K562 (cell line): Measurements from ENCODE around the gene PTAFR. TPM values are rescaled to one million over a fixed set of nuclear protein-coding genes. Genes with fewer than 3 reads are reported as not detected.

Source experiments
- BRCA1 ChIP-seq, 2 experiments: fragments of 450-650 bp in 1 of 2; sonication (generic) in 1 of 2; formaldehyde crosslinking in 1 of 2; IDR thresholded peaks; 2 replicates each; pipeline versions ENCODE4 v1.5.0 to v1.6.1; 2017 to 2020; ENCODE audit warnings: mild to moderate bottlenecking in 1 of 2, missing genetic modification reagents in 1 of 2
- CBX1 ChIP-seq: sonication (generic); IDR thresholded peaks from 2 replicates; pipeline ENCODE4 v1.6.1; 2016; ENCODE audit warnings: antibody characterized with exemption, low read depth, mild to moderate bottlenecking
- EP300 ChIP-seq: IDR thresholded peaks from 2 replicates; pipeline ENCODE4 v1.6.1; 2012; ENCODE audit warnings: low read length, improper control_type of control experiment
- FOXJ2 ChIP-seq: fragments of 200-800 bp; sonication (Bioruptor generic); IDR thresholded peaks from 2 replicates; pipeline ENCODE4 v1.6.1; 2016; ENCODE audit warnings: missing genetic modification characterization, missing compliant biosample characterization
- NFATC3 ChIP-seq: fragments of 450-650 bp; IDR thresholded peaks from 2 replicates; pipeline ENCODE4 v1.6.1; 2017; ENCODE audit warnings: mild to moderate bottlenecking
- RCOR1 ChIP-seq, 2 experiments: IDR thresholded peaks; 2 replicates each; pipeline ENCODE4 v1.6.1; 2012; ENCODE audit warnings: low read depth in 2 of 2, low read length in 2 of 2, borderline replicate concordance in 1 of 2, improper control_type of control experiment in 1 of 2
- TAF1 ChIP-seq: IDR thresholded peaks from 2 replicates; pipeline ENCODE4 v1.6.1; 2011; ENCODE audit warnings: mild to moderate bottlenecking, low read length, moderate library complexity; ENCODE audit not compliant: insufficient read depth, control insufficient read depth, severe bottlenecking; ENCODE audit errors: extremely low read depth
- TCF7 ChIP-seq: sonication (generic); IDR thresholded peaks from 2 replicates; pipeline ENCODE4 v1.6.1; 2016; ENCODE audit warnings: antibody characterized with exemption, borderline replicate concordance
- TEAD1 ChIP-seq, 2 experiments: fragments of 450-650 bp in 1 of 2; sonication (generic) in 1 of 2; formaldehyde crosslinking; IDR thresholded peaks; 2 replicates each; pipeline versions ENCODE4 v1.4.0 to v1.8.0; 2020 to 2022; ENCODE audit warnings: mild to moderate bottlenecking in 2 of 2, missing genetic modification reagents in 1 of 2
- ZNF407 ChIP-seq: fragments of 450-650 bp; IDR thresholded peaks from 2 replicates; pipeline ENCODE4 v1.6.1; 2016; ENCODE audit warnings: low read depth
- polyA plus RNA-seq, 8 experiments: library from polyadenylated mRNA; depleted of rRNA in 4 of 8; stranded (reverse) in 5 of 8; unstranded in 3 of 8; fragments of >200 nt; fragmentation: Nextera tagmentation in 2 of 8; fragmentation: Illumina TruSeq in 1 of 8; extraction: Ambion mirVana in 2 of 8; extraction: Trizol in 1 of 8; gene quantifications; 2 replicates each; pipeline versions ENCODE4 v1.2.1 to v1.2.3, GENCODE V29; 2011 to 2014; ENCODE audit warnings: inconsistent platforms in 1 of 8, missing spikeins in 1 of 8
- total RNA-seq, 7 experiments: library from RNA; depleted of rRNA in 6 of 7; stranded (reverse); fragments of >200 nt in 6 of 7; fragmentation: Illumina TruSeq in 2 of 7; extraction: Trizol in 2 of 7; gene quantifications; 2 replicates each; pipeline versions ENCODE4 v1.2.1 to v1.2.3, GENCODE V29; 2011 to 2021; ENCODE audit warnings: low replicate concordance in 1 of 7

Gene PTAFR
- total and polyA plus RNA-seq, 9 of the 15 experiments (the other 6 are each of a cell fraction or from before 2014, with no cell fraction given) = 0.15 to 0.55 (median 0.40) TPM; not detected in 1

- TF ChIP-seq EP300 (no peak; the same call in 1 of the 2 replicates), TAF1 (no peak), ZNF407 (no peak), BRCA1 (IDR thresholded peaks at IDR 0.05) (no peak), BRCA1 (CRISPR knock-in tag; IDR thresholded peaks at IDR 0.05) (no peak), RCOR1 (IDR thresholded peaks at IDR 0.05; ENCODE audit: borderline replicate concordance in 1 of 2, low read depth in 2 of 2, low read length in 2 of 2) (0 out of 4 replicates have a peak, but pooled peaks of 1 of the 2 experiments have one; percentile 10), TCF7 (no peak), CBX1 (no peak), FOXJ2 (tag) (no peak), NFATC3 (no peak), TEAD1 (CRISPR knock-in tag; IDR thresholded peaks at IDR 0.05) (no peak)
Measured at GRCh38 chr1:28118640-28119307, 57.7 kb downstream of the PTAFR start (continued).
